ENCODE data around the gene CWC25. TPM values are rescaled to one million over a fixed set of nuclear protein-coding genes. Genes with fewer than 3 reads are reported as not detected.

The CWC25 gene
- total and polyA plus RNA-seq, 2 experiments from 2014 or later, result 11.6 to 29.8 TPM

GRCh38 chr17:38852771-38853291 lies 27.7 kb upstream of the CWC25 start:
- Histone ChIP-seq H2AFZ (no peak overlapping the region), H3K4me3 (peak overlapping the region; percentile 100), H3K27ac (ENCODE audit: low read depth) (peak overlapping the region; percentile 88), H4K20me1 (replicated peaks; ENCODE audit: insufficient read depth) (peaks cover 50% of the 10 kb centered on the region), H3K9me2 (ENCODE audit: insufficient read depth) (no peaks in the 10 kb centered on the region), H3K79me2 (replicated peaks; ENCODE audit: insufficient read depth) (peaks cover 46% of the 10 kb centered on the region), H3K4me1 (ENCODE audit: insufficient read depth) (peaks cover 23% of the 10 kb centered on the region), H3F3A (replicated peaks; ENCODE audit: low read depth) (peaks cover 62% of the 10 kb centered on the region), H3K36me3 (ENCODE audit: insufficient read depth) (peaks cover 52% of the 10 kb centered on the region), H3K4me2 (peak overlapping the region; percentile 100), H3K27me3 (ENCODE audit: insufficient read depth) (no peaks in the 10 kb centered on the region)
- peaks cover 4% of the 10 kb centered on the region; the same call in 1 of the 3 replicates for H3K9me3 Mint-ChIP-seq
- peaks cover 18% of the 10 kb centered on the region; the same call in 2 of the 3 replicates for H3K4me1 Mint-ChIP-seq
- H3K4me3 Mint-ChIP-seq, result peak overlapping the region; percentile 100
- peaks cover 60% of the 10 kb centered on the region for H3K36me3 Mint-ChIP-seq (ENCODE audit: low read depth)
- peaks cover 12% of the 10 kb centered on the region for H3K27me3 Mint-ChIP-seq (ENCODE audit: insufficient read depth, low read depth, poor library complexity)
- no peak for ATAC-seq
- H3K27ac Mint-ChIP-seq, result peak overlapping the region; percentile 100
- no peak for DNase-seq (ENCODE audit: low spot score)
- TF ChIP-seq CTCF (conservative IDR thresholded peaks at IDR 0.05; ENCODE audit: low read depth in 2 of 2), result no peak
- no peak for TF ChIP-seq ETS1 (IDR thresholded peaks at IDR 0.05)
- no peak for TF ChIP-seq ZNF462 (CRISPR knock-in tag; IDR thresholded peaks at IDR 0.05)
- TF ChIP-seq ZNF114 (CRISPR knock-in tag; IDR thresholded peaks at IDR 0.05), result no peak
- TF ChIP-seq STAT1 (IDR thresholded peaks at IDR 0.05; ENCODE audit: unreplicated experiment), result no peak
- TF ChIP-seq REST (IDR thresholded peaks at IDR 0.05; ENCODE audit: unreplicated experiment), result no peak

Data from GM23338 (cell line).